Upper lobe of right lung (tissue), 1 donor: ENCODE data around the gene INCA1. TPM values are rescaled to one million over a fixed set of nuclear protein-coding genes. Genes with fewer than 3 reads are reported as not detected.
A peak's percentile ranks its signal among the peaks of the same experiment; 100 is the strongest.

Source experiments
- ATAC-seq: fragments of 200-7000 bp; cut with Tn5 transposase; one replicate; pipeline ENCODE4 v1.9.1; 2020; ENCODE audit warnings: mild to moderate bottlenecking, moderate library complexity
- DNase-seq: peaks from one replicate; pipeline ENCODE4 v3.0.0-alpha.2; 2020
- H3K27ac ChIP-seq: fragments of 200-600 bp; one replicate; pipeline ENCODE4 v1.8.0; 2022
- H3K27me3 ChIP-seq: fragments of 200-600 bp; one replicate; pipeline ENCODE4 v1.8.0; 2022; ENCODE audit warnings: mild to moderate bottlenecking
- H3K36me3 ChIP-seq: fragments of 200-600 bp; one replicate; pipeline ENCODE4 v1.8.0; 2022
- H3K4me1 ChIP-seq: fragments of 200-600 bp; one replicate; pipeline ENCODE4 v1.8.0; 2022
- H3K4me3 ChIP-seq: fragments of 200-600 bp; one replicate; pipeline ENCODE4 v1.8.0; 2022; ENCODE audit warnings: mild to moderate bottlenecking
- H3K9me3 ChIP-seq: fragments of 200-600 bp; one replicate; pipeline ENCODE4 v1.8.0; 2022
- CTCF ChIP-seq: fragments of 200-600 bp; IDR thresholded peaks from one replicate; pipeline ENCODE4 v1.8.0; 2022; ENCODE audit warnings: antibody characterized with exemption
- intact Hi-C: fragments of 100-400 bp; cut with DNase I; formaldehyde crosslinking; loops from one replicate; pipeline ENCODE4 v1.11.0; 2022
- long read RNA-seq: library from polyadenylated mRNA; unstranded; transcript quantifications from one replicate; pipeline ENCODE4 v2.0.0, GENCODE V29; 2021
- total RNA-seq: library from RNA; stranded (reverse); fragmentation: NEBNext Ultra II Directional; extraction: Animal tissue kit (Norgen Biotek cat#: 25700); gene quantifications from one replicate; pipeline ENCODE4 v1.2.1, GENCODE V29; 2021
- donor health status: DM: no; HTN: yes; CAD: no; lungs with severe emphysema.

The INCA1 gene
- total RNA-seq, result 4.5 TPM
- long read RNA-seq, partial matches to known transcripts, result 2 of 6 reads
- long read RNA-seq, other reads (novel, unspliced or antisense), result 4 of 6 reads

GRCh38 chr17:4997302-4998026 lies at the start of gene INCA1, which contains the start of gene KIF1C:
Gene INCA1 (minus strand): TSS chr17:4997522. CDS start chr17:4994437, 3,085 bp downstream.
Gene KIF1C (plus strand): TSS chr17:4997950. CDS start chr17:5000247, 2,297 bp downstream.
- peak; percentile 95 for ATAC-seq

GRCh38 chr17:5045496-5045895 lies 48.2 kb upstream of the INCA1 start:
- TF ChIP-seq CTCF, result no peak
- Histone ChIP-seq H3K4me3 (no peak overlapping the region), H3K27me3 (no peaks in the 10 kb centered on the region), H3K27ac (no peak overlapping the region), H3K36me3 (no peaks in the 10 kb centered on the region), H3K4me1 (peaks cover 11% of the 10 kb centered on the region), H3K9me3 (no peaks in the 10 kb centered on the region)
- DNase-seq (no peak), ATAC-seq (no peak)
- intact Hi-C loops, result no loop called here

More at GRCh38 chr17:4997302-4998026, at the start of gene INCA1, which contains the start of gene KIF1C:
- Histone ChIP-seq H3K27ac (peak within 1 kb of the TSS; percentile 94), H3K27me3 (no peaks in the 10 kb centered on the region), H3K36me3 (peaks cover 19% of the 10 kb centered on the region), H3K4me3 (peak within 1 kb of the TSS; percentile 98), H3K4me1 (peaks cover 23% of the 10 kb centered on the region), H3K9me3 (no peaks in the 10 kb centered on the region)
- TF ChIP-seq CTCF, result peak; percentile 17
- intact Hi-C loops, result no loop called here
- DNase-seq, result peak; percentile 98

- Histone ChIP-seq H3K27ac (no peak overlapping the region), H3K4me3 (no peak overlapping the region), H3K4me1 (peaks cover 4% of the 10 kb centered on the region), H3K27me3 (no peaks in the 10 kb centered on the region), H3K9me3 (no peaks in the 10 kb centered on the region), H3K36me3 (no peaks in the 10 kb centered on the region)
- no peak for DNase-seq
- intact Hi-C loops, result no loop called here
- ATAC-seq, result no peak
- no peak for TF ChIP-seq CTCF
Measured at GRCh38 chr17:5044630-5045029, 47.3 kb upstream of the INCA1 start.

GRCh38 chr17:5043524-5043923 lies 46.2 kb upstream of the INCA1 start:
- Histone ChIP-seq H3K4me1 (no peaks in the 10 kb centered on the region), H3K36me3 (no peaks in the 10 kb centered on the region), H3K27me3 (no peaks in the 10 kb centered on the region), H3K4me3 (no peak overlapping the region), H3K27ac (no peak overlapping the region), H3K9me3 (no peaks in the 10 kb centered on the region)
- no peak for ATAC-seq
- intact Hi-C loops, result no loop called here
- TF ChIP-seq CTCF, result no peak
- DNase-seq, result no peak

GRCh38 chr17:5042157-5043022 lies 45.1 kb upstream of the INCA1 start:
- TF ChIP-seq CTCF, result no peak
- no peak for ATAC-seq
- DNase-seq, result no peak
- H3K27ac ChIP-seq, result no peak overlapping the region
- H3K36me3 ChIP-seq, result no peaks in the 10 kb centered on the region
- H3K9me3 ChIP-seq, result no peaks in the 10 kb centered on the region
- no peak overlapping the region for H3K4me3 ChIP-seq
- H3K27me3 ChIP-seq, result no peaks in the 10 kb centered on the region
- H3K4me1 ChIP-seq, result no peaks in the 10 kb centered on the region
- intact Hi-C loops, result no loop called here
